NCI-H69 (cell line): Measurements from ENCODE around the gene ACADL.
"Not testable (repeated sequence)": the region's sequence is repeated elsewhere in the genome, so short reads cannot be mapped to it uniquely, and the experiment has no call there.

ENCODE experiments used
- DNase-seq: peaks from one replicate; lab custom pipeline; 2025; lab: John Stamatoyannopoulos, UW

Gene ACADL

GRCh38 chr2:210203147-210203546 is 22.1 kb downstream of the ACADL start:
- no peak for DNase-seq

- DNase-seq = no peak
Observed at GRCh38 chr2:210199854-210200253, 25.4 kb downstream of the ACADL start.

GRCh38 chr2:210199186-210199765 is 26.0 kb downstream of the ACADL start:
- DNase-seq = peak; percentile 18

GRCh38 chr2:210198326-210198725 is 26.9 kb downstream of the ACADL start:
- DNase-seq = no peak

- no peak for DNase-seq
Observed at GRCh38 chr2:210197720-210198119, 27.5 kb downstream of the ACADL start.

GRCh38 chr2:210195101-210195852 is 30.0 kb downstream of the ACADL start:
- peak; percentile 68 for DNase-seq

GRCh38 chr2:210190345-210190744 is 34.9 kb downstream of the ACADL start:
- DNase-seq = no peak

- DNase-seq = no peak
Observed at GRCh38 chr2:210189452-210190138, 35.7 kb downstream of the ACADL start.

GRCh38 chr2:210188755-210189154 is 36.5 kb downstream of the ACADL start:
- DNase-seq = no peak

- DNase-seq = no peak
Observed at GRCh38 chr2:210188190-210188589, 37.1 kb downstream of the ACADL start.

- not testable (repeated sequence) for DNase-seq
Observed at GRCh38 chr2:210183936-210184335, 41.3 kb downstream of the ACADL start.

- DNase-seq = peak; percentile 81
Observed at GRCh38 chr2:210181606-210182088, 43.6 kb downstream of the ACADL start.

GRCh38 chr2:210181033-210181605 is 44.1 kb downstream of the ACADL start:
- DNase-seq = not testable (repeated sequence)

GRCh38 chr2:210180477-210180876 is 44.8 kb downstream of the ACADL start:
- no peak for DNase-seq

- no peak for DNase-seq
Observed at GRCh38 chr2:210179351-210179990, 45.8 kb downstream of the ACADL start.

- DNase-seq = no peak
Observed at GRCh38 chr2:210177769-210178168, 47.5 kb downstream of the ACADL start.

GRCh38 chr2:210177115-210177514 is 48.1 kb downstream of the ACADL start:
- DNase-seq = not testable (repeated sequence)

GRCh38 chr2:210174086-210174485 is 51.2 kb downstream of the ACADL start:
- DNase-seq = no peak

GRCh38 chr2:210172219-210172575 is 53.0 kb downstream of the ACADL start:
- peak; percentile 50 for DNase-seq

- DNase-seq = peak; percentile 96
Observed at GRCh38 chr2:210171309-210172218, 53.7 kb downstream of the ACADL start, which contains the start of gene KANSL1L. TSS of gene KANSL1L (minus strand) at chr2:210171409. CDS start at chr2:210154582, 16,827 bp downstream.
